VCaP (cell line): ENCODE data around the gene MRGPRX2.
A peak's percentile ranks its signal among the peaks of the same experiment; 100 is the strongest.

Experiments used
- H3K27ac ChIP-seq: fragments of 450-650 bp; 2 replicates; pipeline ENCODE4 v1.5.1; 2017
- CTCF ChIP-seq: fragments of 450-650 bp; conservative IDR thresholded peaks from 2 replicates; pipeline ENCODE4 v1.5.1; 2017; ENCODE audit warnings: mild to moderate bottlenecking, moderate library complexity

The MRGPRX2 gene

GRCh38 chr11:19087658-19088057 is 27.1 kb upstream of the MRGPRX2 start:
- TF ChIP-seq CTCF, result no peak
- H3K27ac ChIP-seq, result no peak overlapping the region

- no peak for TF ChIP-seq CTCF
- H3K27ac ChIP-seq, result no peak overlapping the region
Observed at GRCh38 chr11:19084661-19085315, 24.3 kb upstream of the MRGPRX2 start.

GRCh38 chr11:19083166-19083565 is 22.6 kb upstream of the MRGPRX2 start:
- no peak overlapping the region for H3K27ac ChIP-seq
- TF ChIP-seq CTCF, result no peak

GRCh38 chr11:19080579-19080993 is 20.1 kb upstream of the MRGPRX2 start:
- H3K27ac ChIP-seq, result no peak overlapping the region
- TF ChIP-seq CTCF, result no peak

GRCh38 chr11:19079643-19080440 is 19.3 kb upstream of the MRGPRX2 start:
- no peak for TF ChIP-seq CTCF
- H3K27ac ChIP-seq, result no peak overlapping the region

- TF ChIP-seq CTCF, result no peak
- no peak overlapping the region for H3K27ac ChIP-seq
Observed at GRCh38 chr11:19077965-19078364, 17.4 kb upstream of the MRGPRX2 start.

GRCh38 chr11:19076744-19077589 is 16.4 kb upstream of the MRGPRX2 start:
- H3K27ac ChIP-seq, result no peak overlapping the region
- peak; percentile 96 for TF ChIP-seq CTCF
